ENCODE results near the gene COTL1. TPM values are rescaled to one million over a fixed set of nuclear protein-coding genes. Genes with fewer than 3 reads are reported as not detected.

COTL1 gene
- total RNA-seq, 2 donors from 2014 or later = 37.3 to 43.9 TPM

- DNase-seq = peak; percentile 46
- ATAC-seq = peak in 1 of 2 donors; percentile 60
- intact Hi-C loops (cut with DNase I) = no loop called here
These were observed 943 bp upstream of the COTL1 start for GRCh38 chr16:84618581-84619460.

- intact Hi-C loops (cut with DNase I) = no loop called here
- DNase-seq (peak; percentile 51), ATAC-seq (peak; percentile 4 to 6)
These were observed 662 bp downstream of the COTL1 start for GRCh38 chr16:84617041-84617790.

DNA sequence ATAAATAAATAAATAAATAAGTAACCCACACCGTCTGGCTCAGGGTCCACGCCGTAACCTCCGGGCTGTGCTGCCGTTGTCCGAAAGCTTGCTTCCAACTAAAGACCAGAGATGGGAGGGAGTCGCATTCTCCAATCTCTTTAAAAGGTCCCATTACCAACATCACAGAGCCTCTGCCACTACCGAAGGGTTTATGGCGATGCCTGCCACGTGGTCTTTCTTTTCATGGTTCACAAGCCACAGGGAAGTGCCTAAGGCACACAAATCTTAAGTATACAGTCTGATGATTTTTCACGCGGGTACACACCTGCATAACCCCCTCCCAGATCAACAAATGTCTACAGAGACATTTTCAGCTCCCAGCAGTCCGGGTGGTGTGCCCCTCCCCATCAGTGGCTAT, 1.4 kb downstream of the COTL1 start:
- DNase-seq = no peak
- no peak for ATAC-seq
- intact Hi-C loops (cut with DNase I) = no loop called here

GRCh38 chr16:84614968-84615813, 2.7 kb downstream of the COTL1 start:
- DNase-seq (no peak), ATAC-seq (no peak)
- intact Hi-C loops (cut with DNase I) = no loop called here

GRCh38 chr16:84614623-84614967, 3.3 kb downstream of the COTL1 start:
- ATAC-seq (no peak), DNase-seq (no peak)
- intact Hi-C loops (cut with DNase I) = no loop called here

DNA sequence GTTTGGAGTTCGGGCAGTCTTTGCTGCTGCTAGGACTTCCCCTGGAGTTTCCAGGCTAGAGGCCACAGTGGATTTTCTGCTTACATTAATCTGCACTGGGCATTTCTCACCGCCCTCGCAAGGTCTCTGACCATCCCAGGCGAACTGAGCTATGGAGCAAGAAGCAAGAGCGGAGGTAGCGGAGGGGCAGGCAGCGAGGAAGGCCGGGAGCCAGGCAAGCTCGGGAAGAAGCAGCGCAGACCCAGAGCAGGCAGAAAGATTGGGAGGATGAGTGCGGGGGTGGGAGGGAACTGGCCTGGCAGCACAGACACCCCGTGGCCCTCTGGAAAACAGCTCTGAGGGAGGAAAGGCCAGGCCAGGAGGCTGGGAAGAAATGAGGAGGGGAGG, 3.8 kb downstream of the COTL1 start:
- no peak for ATAC-seq
- no peak for DNase-seq
- intact Hi-C loops (cut with DNase I) = no loop called here

GRCh38 chr16:84613408-84614072, 4.3 kb downstream of the COTL1 start:
- intact Hi-C loops (cut with DNase I) = no loop called here
- ATAC-seq = no peak
- no peak for DNase-seq

- no peak for ATAC-seq
- intact Hi-C loops (cut with DNase I) = no loop called here
- no peak for DNase-seq
These were observed 5.2 kb downstream of the COTL1 start for GRCh38 chr16:84612686-84613085.

DNA sequence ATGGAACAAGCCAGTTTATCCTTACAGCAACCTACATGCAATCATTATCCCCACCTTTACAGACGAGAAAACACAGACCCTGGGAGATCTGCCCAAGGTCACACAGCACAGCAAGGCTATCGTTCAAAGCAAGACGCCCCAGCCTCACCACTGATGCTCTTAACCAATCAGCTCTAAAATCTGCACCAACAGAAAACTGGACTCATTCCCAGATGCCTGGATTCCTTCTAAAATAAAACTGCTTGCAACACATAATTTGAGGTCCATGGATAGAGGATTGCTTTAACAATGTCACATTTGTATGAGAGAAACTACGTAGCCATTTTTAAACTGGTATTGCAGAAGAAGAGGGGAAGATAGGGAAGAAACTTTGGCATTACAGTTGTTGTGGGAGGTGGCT, 6.8 kb downstream of the COTL1 start:
- DNase-seq (no peak), ATAC-seq (no peak)
- intact Hi-C loops (cut with DNase I) = no loop called here

DNA sequence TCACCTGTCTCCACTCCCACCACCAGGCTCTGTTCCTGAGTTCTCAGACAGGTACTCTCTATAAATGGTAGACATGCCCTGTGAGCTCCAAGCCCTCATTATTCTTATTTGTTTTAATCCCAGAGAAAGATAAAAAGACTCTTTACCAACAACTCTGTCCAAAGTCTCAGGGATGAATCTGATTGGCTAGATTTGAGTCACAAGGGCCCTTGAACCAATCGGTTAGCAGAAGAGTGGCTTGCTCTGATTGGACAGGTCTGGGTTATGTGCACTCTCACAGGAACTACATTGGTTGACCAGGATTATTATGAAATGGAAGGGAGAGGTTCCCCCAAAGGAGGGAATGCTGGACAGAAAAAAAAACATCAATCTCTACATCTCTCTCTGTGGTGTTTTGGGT, 7.5 kb downstream of the COTL1 start:
- DNase-seq = no peak
- intact Hi-C loops (cut with DNase I) = no loop called here
- ATAC-seq = no peak

DNA sequence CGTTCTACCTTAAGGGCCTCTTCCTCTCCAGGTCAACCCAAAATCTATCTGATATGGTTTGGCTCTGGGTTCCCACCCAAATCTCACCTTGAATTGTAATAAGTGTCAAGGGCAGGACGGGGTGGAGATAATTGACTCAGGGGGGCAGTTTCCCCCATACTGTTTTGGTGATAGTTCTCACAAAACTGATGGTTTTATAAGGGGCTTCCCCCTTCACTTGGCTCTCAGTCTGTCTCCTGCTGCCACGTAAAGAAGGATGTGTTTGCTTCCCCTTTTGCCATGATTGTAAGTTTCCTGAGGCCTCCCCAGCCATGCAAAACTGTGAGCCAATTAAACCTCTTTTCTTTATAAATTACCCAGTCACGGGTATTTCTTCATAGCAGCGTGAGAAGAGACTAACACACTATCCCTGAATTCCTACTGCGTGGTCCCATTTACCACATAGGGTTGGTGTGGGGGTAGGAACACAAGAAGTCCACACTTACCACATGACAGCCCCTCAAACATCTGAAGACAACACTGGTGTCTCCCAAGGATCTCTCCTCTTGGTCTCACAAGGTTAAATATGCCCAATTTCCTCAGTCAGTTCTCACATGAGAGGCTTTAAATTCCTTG, 8.2 kb downstream of the COTL1 start:
- intact Hi-C loops (cut with DNase I) = no loop called here
- ATAC-seq = no peak
- DNase-seq = no peak

- no peak for DNase-seq
- ATAC-seq = no peak
- intact Hi-C loops (cut with DNase I) = no loop called here
These were observed 9.6 kb downstream of the COTL1 start for GRCh38 chr16:84608282-84608681.

- DNase-seq = no peak
- intact Hi-C loops (cut with DNase I) = no loop called here
- ATAC-seq = peak in 1 of 2 donors; percentile 35
These were observed 10.2 kb downstream of the COTL1 start for GRCh38 chr16:84607694-84608093.

GRCh38 chr16:84607061-84607460, 10.8 kb downstream of the COTL1 start:
- no peak for ATAC-seq
- intact Hi-C loops (cut with DNase I) = no loop called here
- no peak for DNase-seq

DNA sequence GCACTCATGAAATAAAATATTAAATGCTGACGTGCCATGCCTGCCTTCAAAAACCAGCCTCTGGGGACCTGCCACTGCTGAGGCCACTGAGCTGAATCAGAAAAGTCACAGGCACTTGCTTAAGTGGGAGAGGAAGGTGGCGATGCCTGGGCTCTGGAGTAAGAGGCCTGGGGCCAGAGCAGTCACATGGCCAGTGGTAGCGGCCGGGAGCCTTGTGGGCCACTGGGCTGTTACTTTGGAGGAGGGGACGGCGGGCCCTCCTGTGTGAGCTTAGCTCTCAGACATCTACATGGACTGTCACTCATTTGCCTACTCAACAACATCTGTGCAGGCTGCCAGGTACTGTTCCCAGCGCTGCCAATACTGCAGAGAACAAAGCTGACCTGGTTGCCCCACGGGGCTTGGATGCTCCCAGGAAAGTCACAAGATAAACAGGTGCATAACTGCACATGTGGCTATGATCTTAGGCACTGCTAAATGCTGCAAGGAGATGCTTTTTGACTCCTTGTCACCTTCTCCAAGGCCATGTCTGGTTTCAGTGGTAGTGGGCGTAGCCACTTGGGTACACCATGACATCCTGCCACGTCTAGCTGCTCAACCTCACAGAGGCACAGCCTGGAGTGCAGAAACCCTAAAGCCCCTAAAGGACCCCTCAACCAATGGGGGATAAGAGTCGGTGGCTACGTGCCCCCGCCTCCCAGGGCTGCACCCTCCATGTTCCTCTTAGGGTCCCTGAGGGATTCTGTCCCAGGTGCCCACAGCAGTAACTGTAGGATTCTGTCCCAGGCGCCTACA, 11.6 kb downstream of the COTL1 start:
- DNase-seq (no peak), ATAC-seq (no peak)
- intact Hi-C loops (cut with DNase I) = no loop called here

DNA sequence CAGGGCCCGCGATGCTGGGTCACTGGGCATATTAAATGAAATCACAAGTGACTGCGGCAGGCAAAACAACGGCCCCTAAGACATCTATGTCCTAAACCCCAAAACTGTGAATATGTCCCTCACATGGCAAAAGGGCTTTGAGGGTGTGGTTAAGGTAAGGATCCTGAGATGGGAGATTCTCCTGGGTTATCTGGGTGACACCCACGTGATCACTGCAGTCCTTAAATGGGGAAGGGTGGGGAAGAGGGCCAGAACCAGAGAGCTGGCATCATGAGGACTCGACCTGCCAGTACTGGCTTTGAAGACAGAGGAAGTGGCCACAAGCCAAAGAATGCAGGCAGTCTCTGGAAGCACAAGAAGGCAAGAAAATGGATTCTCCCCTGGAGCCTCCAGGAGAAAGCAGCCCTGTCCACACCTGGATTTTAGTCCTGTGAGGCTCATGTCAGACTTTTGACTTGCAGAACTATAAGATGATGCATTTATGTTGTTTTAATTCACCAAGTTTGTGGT, 12.5 kb downstream of the COTL1 start:
- DNase-seq (no peak), ATAC-seq (no peak)
- intact Hi-C loops (cut with DNase I) = no loop called here

GRCh38 chr16:84604477-84605013, 13.3 kb downstream of the COTL1 start:
- ATAC-seq (no peak), DNase-seq (no peak)
- intact Hi-C loops (cut with DNase I) = no loop called here

GRCh38 chr16:84603940-84604339, 13.9 kb downstream of the COTL1 start:
- ATAC-seq (no peak), DNase-seq (no peak)
- intact Hi-C loops (cut with DNase I) = no loop called here
